ENCODE measurements around the gene CD300LF.

Gene CD300LF

GRCh38 chr17:74731347-74731605 is 18.6 kb upstream of the CD300LF start:
- Histone ChIP-seq H3K36me3 (ENCODE audit: insufficient read depth, low read length) (no peaks in the 10 kb centered on the region), H2AFZ (ENCODE audit: low read depth, low read length) (no peak overlapping the region), H3K4me3 (ENCODE audit: low read length) (no peak overlapping the region), H3K27me3 (ENCODE audit: insufficient read depth, low read length) (peaks cover 23% of the 10 kb centered on the region), H3K4me1 (ENCODE audit: insufficient read depth, low read length) (no peaks in the 10 kb centered on the region), H3K9me3 (ENCODE audit: low read length) (no peaks in the 10 kb centered on the region)

- no peak overlapping the region for H2AFZ ChIP-seq (ENCODE audit: low read depth, low read length)
- no peaks in the 10 kb centered on the region for H3K36me3 ChIP-seq (ENCODE audit: insufficient read depth, low read length)
- no peaks in the 10 kb centered on the region for H3K4me1 ChIP-seq (ENCODE audit: insufficient read depth, low read length)
- no peak overlapping the region for H3K4me3 ChIP-seq (ENCODE audit: low read length)
- H3K27me3 ChIP-seq (ENCODE audit: insufficient read depth, low read length): peaks cover 19% of the 10 kb centered on the region
- no peaks in the 10 kb centered on the region for H3K9me3 ChIP-seq (ENCODE audit: low read length)
Measured at GRCh38 chr17:74730491-74731346, 18.0 kb upstream of the CD300LF start.

GRCh38 chr17:74729866-74730265 is 17.1 kb upstream of the CD300LF start:
- H3K4me3 ChIP-seq (ENCODE audit: low read length): no peak overlapping the region
- no peaks in the 10 kb centered on the region for H3K36me3 ChIP-seq (ENCODE audit: insufficient read depth, low read length)
- H3K4me1 ChIP-seq (ENCODE audit: insufficient read depth, low read length): no peaks in the 10 kb centered on the region
- peaks cover 11% of the 10 kb centered on the region for H3K27me3 ChIP-seq (ENCODE audit: insufficient read depth, low read length)
- H3K9me3 ChIP-seq (ENCODE audit: low read length): peaks cover 2% of the 10 kb centered on the region
- no peak overlapping the region for H2AFZ ChIP-seq (ENCODE audit: low read depth, low read length)

GRCh38 chr17:74729368-74729767 is 16.6 kb upstream of the CD300LF start:
- Histone ChIP-seq H3K36me3 (ENCODE audit: insufficient read depth, low read length) (no peaks in the 10 kb centered on the region), H3K27me3 (ENCODE audit: insufficient read depth, low read length) (peaks cover 10% of the 10 kb centered on the region), H3K4me3 (ENCODE audit: low read length) (no peak overlapping the region), H3K4me1 (ENCODE audit: insufficient read depth, low read length) (no peaks in the 10 kb centered on the region), H2AFZ (ENCODE audit: low read depth, low read length) (no peak overlapping the region), H3K9me3 (ENCODE audit: low read length) (peaks cover 2% of the 10 kb centered on the region)

- Histone ChIP-seq H3K4me3 (ENCODE audit: low read length) (no peak overlapping the region), H2AFZ (ENCODE audit: low read depth, low read length) (no peak overlapping the region), H3K36me3 (ENCODE audit: insufficient read depth, low read length) (no peaks in the 10 kb centered on the region), H3K9me3 (ENCODE audit: low read length) (peaks cover 2% of the 10 kb centered on the region), H3K4me1 (ENCODE audit: insufficient read depth, low read length) (no peaks in the 10 kb centered on the region), H3K27me3 (ENCODE audit: insufficient read depth, low read length) (peaks cover 4% of the 10 kb centered on the region)
Measured at GRCh38 chr17:74728702-74729075, 16.0 kb upstream of the CD300LF start.

GRCh38 chr17:74728033-74728701 is 15.4 kb upstream of the CD300LF start:
- H3K4me3 ChIP-seq (ENCODE audit: low read length): no peak overlapping the region
- H3K4me1 ChIP-seq (ENCODE audit: insufficient read depth, low read length): no peaks in the 10 kb centered on the region
- H3K27me3 ChIP-seq (ENCODE audit: insufficient read depth, low read length): no peaks in the 10 kb centered on the region
- H3K36me3 ChIP-seq (ENCODE audit: insufficient read depth, low read length): no peaks in the 10 kb centered on the region
- H2AFZ ChIP-seq (ENCODE audit: low read depth, low read length): no peak overlapping the region
- H3K9me3 ChIP-seq (ENCODE audit: low read length): peaks cover 2% of the 10 kb centered on the region

GRCh38 chr17:74725111-74725510 is 12.4 kb upstream of the CD300LF start:
- Histone ChIP-seq H3K9me3 (ENCODE audit: low read length) (peaks cover 2% of the 10 kb centered on the region), H3K36me3 (ENCODE audit: insufficient read depth, low read length) (no peaks in the 10 kb centered on the region), H3K4me1 (ENCODE audit: insufficient read depth, low read length) (no peaks in the 10 kb centered on the region), H3K4me3 (ENCODE audit: low read length) (no peak overlapping the region), H3K27me3 (ENCODE audit: insufficient read depth, low read length) (no peaks in the 10 kb centered on the region), H2AFZ (ENCODE audit: low read depth, low read length) (no peak overlapping the region)

- H3K4me1 ChIP-seq (ENCODE audit: insufficient read depth, low read length): no peaks in the 10 kb centered on the region
- peaks cover 2% of the 10 kb centered on the region for H3K9me3 ChIP-seq (ENCODE audit: low read length)
- no peak overlapping the region for H3K4me3 ChIP-seq (ENCODE audit: low read length)
Measured at GRCh38 chr17:74723891-74724290, 11.2 kb upstream of the CD300LF start.

GRCh38 chr17:74722782-74723181 is 10.1 kb upstream of the CD300LF start:
- Histone ChIP-seq H3K4me3 (ENCODE audit: low read length) (no peak overlapping the region), H2AFZ (ENCODE audit: low read depth, low read length) (no peak overlapping the region), H3K4me1 (ENCODE audit: insufficient read depth, low read length) (no peaks in the 10 kb centered on the region), H3K9me3 (ENCODE audit: low read length) (peaks cover 2% of the 10 kb centered on the region), H3K36me3 (ENCODE audit: insufficient read depth, low read length) (no peaks in the 10 kb centered on the region), H3K27me3 (ENCODE audit: insufficient read depth, low read length) (no peaks in the 10 kb centered on the region)

More at GRCh38 chr17:74723891-74724290, 11.2 kb upstream of the CD300LF start:
- Histone ChIP-seq H3K36me3 (ENCODE audit: insufficient read depth, low read length) (no peaks in the 10 kb centered on the region), H2AFZ (ENCODE audit: low read depth, low read length) (no peak overlapping the region), H3K27me3 (ENCODE audit: insufficient read depth, low read length) (no peaks in the 10 kb centered on the region)

- Histone ChIP-seq H3K27me3 (ENCODE audit: insufficient read depth, low read length) (peaks cover 6% of the 10 kb centered on the region), H3K4me1 (ENCODE audit: insufficient read depth, low read length) (no peaks in the 10 kb centered on the region), H2AFZ (ENCODE audit: low read depth, low read length) (no peak overlapping the region), H3K4me3 (ENCODE audit: low read length) (no peak overlapping the region), H3K36me3 (ENCODE audit: insufficient read depth, low read length) (no peaks in the 10 kb centered on the region), H3K9me3 (ENCODE audit: low read length) (peaks cover 2% of the 10 kb centered on the region)
Measured at GRCh38 chr17:74720506-74720905, 7.8 kb upstream of the CD300LF start.

GRCh38 chr17:74715144-74715543 is 2.4 kb upstream of the CD300LF start:
- no peaks in the 10 kb centered on the region for H3K36me3 ChIP-seq (ENCODE audit: insufficient read depth, low read length)
- H3K4me1 ChIP-seq (ENCODE audit: insufficient read depth, low read length): no peaks in the 10 kb centered on the region
- no peaks in the 10 kb centered on the region for H3K9me3 ChIP-seq (ENCODE audit: low read length)
- H3K27me3 ChIP-seq (ENCODE audit: insufficient read depth, low read length): peaks cover 15% of the 10 kb centered on the region
- H2AFZ ChIP-seq (ENCODE audit: low read depth, low read length): no peak overlapping the region
- H3K4me3 ChIP-seq (ENCODE audit: low read length): no peak overlapping the region

- H3K9me3 ChIP-seq (ENCODE audit: low read length): no peaks in the 10 kb centered on the region
- H3K27me3 ChIP-seq (ENCODE audit: insufficient read depth, low read length): peaks cover 15% of the 10 kb centered on the region
- H2AFZ ChIP-seq (ENCODE audit: low read depth, low read length): no peak overlapping the region
- H3K4me1 ChIP-seq (ENCODE audit: insufficient read depth, low read length): no peaks in the 10 kb centered on the region
- no peaks in the 10 kb centered on the region for H3K36me3 ChIP-seq (ENCODE audit: insufficient read depth, low read length)
- no peak overlapping the region for H3K4me3 ChIP-seq (ENCODE audit: low read length)
Measured at GRCh38 chr17:74713171-74713755, 540 bp upstream of the CD300LF start.

- Histone ChIP-seq H3K4me1 (ENCODE audit: insufficient read depth, low read length) (no peaks in the 10 kb centered on the region), H3K27me3 (ENCODE audit: insufficient read depth, low read length) (peaks cover 14% of the 10 kb centered on the region)
Measured at GRCh38 chr17:74712301-74712700, 422 bp downstream of the CD300LF start.

More at GRCh38 chr17:74712301-74712700, 422 bp downstream of the CD300LF start:
- H3K36me3 ChIP-seq (ENCODE audit: insufficient read depth, low read length): no peaks in the 10 kb centered on the region
- no peak overlapping the region for H2AFZ ChIP-seq (ENCODE audit: low read depth, low read length)
- H3K4me3 ChIP-seq (ENCODE audit: low read length): no peak overlapping the region
- no peaks in the 10 kb centered on the region for H3K9me3 ChIP-seq (ENCODE audit: low read length)
